Measurements from ENCODE around the gene TARP.
"Not testable (repeated sequence)": the region's sequence is repeated elsewhere in the genome, so short reads cannot be mapped to it uniquely, and the experiment has no call there.

TARP gene

DNA sequence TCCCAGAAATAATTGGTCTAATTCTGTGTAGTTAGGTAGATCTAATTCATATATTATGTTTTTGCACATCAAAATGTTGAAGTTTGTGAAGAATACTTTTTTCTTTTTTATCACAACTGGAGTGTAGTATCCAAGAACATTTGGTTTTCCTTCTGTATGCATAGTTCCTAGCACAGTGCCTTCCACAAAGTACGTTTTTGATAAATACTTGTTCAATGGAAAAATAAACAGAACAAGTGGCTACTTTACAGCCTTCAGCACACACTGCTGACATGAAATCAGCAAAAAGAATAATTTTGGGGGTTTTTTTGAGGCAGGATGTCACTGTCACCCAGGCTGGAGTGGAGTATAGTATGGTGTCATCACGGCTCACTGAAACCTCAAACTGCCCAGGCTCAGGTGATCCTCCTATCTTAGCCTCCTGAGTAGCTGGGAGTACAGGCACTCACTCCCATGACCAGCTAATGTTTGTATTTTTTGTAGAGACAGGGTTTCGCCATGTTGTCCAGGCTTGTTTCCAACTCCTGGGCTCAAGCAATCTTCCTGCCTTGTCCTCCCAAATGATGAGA, 27.9 kb downstream of the TARP start:
- no peaks in the 10 kb centered on the region for H3K9me3 ChIP-seq (ENCODE audit: control insufficient read depth, low read length)
- no peak overlapping the region for H3K27ac ChIP-seq
- no peak overlapping the region for H2AFZ ChIP-seq
- H3K4me1 ChIP-seq = no peaks in the 10 kb centered on the region
- no peak overlapping the region for H3K4me2 ChIP-seq (ENCODE audit: low read length)
- no peaks in the 10 kb centered on the region for H3K27me3 ChIP-seq (ENCODE audit: control insufficient read depth, insufficient read depth, low read length)
- TF ChIP-seq, protein P1, sequence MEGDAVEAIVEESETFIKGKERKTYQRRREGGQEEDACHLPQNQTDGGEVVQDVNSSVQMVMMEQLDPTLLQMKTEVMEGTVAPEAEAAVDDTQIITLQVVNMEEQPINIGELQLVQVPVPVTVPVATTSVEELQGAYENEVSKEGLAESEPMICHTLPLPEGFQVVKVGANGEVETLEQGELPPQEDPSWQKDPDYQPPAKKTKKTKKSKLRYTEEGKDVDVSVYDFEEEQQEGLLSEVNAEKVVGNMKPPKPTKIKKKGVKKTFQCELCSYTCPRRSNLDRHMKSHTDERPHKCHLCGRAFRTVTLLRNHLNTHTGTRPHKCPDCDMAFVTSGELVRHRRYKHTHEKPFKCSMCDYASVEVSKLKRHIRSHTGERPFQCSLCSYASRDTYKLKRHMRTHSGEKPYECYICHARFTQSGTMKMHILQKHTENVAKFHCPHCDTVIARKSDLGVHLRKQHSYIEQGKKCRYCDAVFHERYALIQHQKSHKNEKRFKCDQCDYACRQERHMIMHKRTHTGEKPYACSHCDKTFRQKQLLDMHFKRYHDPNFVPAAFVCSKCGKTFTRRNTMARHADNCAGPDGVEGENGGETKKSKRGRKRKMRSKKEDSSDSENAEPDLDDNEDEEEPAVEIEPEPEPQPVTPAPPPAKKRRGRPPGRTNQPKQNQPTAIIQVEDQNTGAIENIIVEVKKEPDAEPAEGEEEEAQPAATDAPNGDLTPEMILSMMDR (IDR thresholded peaks at IDR 0.05) = no peak
- H3K4me3 ChIP-seq (ENCODE audit: low read depth, low read length) = no peak overlapping the region
- no peaks in the 10 kb centered on the region for H3K79me2 ChIP-seq
- no peaks in the 10 kb centered on the region for H3K36me3 ChIP-seq (ENCODE audit: control insufficient read depth, insufficient read depth, low read length)
- H3K9ac ChIP-seq = no peak overlapping the region

DNA sequence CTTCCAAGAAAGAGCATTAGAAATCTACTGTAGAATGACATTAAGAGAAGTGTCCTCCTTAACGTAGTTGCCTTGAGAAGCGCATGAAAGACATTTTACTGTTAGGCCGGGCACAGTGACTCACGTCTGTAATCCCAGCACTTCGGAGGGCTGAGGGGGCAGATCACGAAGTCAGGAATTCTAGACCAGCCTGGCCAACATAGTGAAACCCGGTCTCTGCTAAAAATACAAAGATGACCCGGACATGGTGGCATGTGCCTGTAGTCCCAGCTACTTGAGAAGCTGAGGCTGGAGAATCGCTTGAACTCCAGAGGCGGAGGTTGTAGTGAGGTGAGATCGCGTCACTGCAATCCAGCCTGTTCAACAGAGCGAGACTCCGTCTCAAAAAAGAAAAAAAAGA, 28.9 kb downstream of the TARP start:
- H3K4me3 ChIP-seq (ENCODE audit: low read depth, low read length) = no peak overlapping the region
- no peak overlapping the region for H3K27ac ChIP-seq
- no peaks in the 10 kb centered on the region for H3K79me2 ChIP-seq
- H3K36me3 ChIP-seq (ENCODE audit: control insufficient read depth, insufficient read depth, low read length) = no peaks in the 10 kb centered on the region
- no peak overlapping the region for H3K9ac ChIP-seq
- TF ChIP-seq, protein P1 (IDR thresholded peaks at IDR 0.05) = no peak
- no peaks in the 10 kb centered on the region for H3K9me3 ChIP-seq (ENCODE audit: control insufficient read depth, low read length)
- no peak overlapping the region for H3K4me2 ChIP-seq (ENCODE audit: low read length)
- H3K27me3 ChIP-seq (ENCODE audit: control insufficient read depth, insufficient read depth, low read length) = no peaks in the 10 kb centered on the region
- no peaks in the 10 kb centered on the region for H3K4me1 ChIP-seq
- no peak overlapping the region for H2AFZ ChIP-seq

DNA sequence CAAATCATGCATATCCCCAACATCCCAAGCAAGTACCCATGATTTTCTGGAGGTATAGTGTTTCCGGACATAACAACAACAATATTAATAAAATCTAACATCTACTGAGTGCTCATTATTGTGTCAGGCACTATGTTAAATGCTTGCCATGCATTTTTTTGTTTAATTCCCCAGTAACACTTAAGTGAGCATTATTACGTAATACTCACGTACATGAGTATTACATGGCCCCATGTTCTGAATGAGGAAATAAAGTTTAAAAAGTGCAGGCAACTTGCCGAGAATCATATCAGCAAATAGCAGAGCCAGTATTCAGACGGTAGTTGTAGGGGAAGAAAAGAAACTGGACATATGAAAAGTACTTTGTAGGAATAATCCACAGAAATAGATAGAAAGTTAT, 30.1 kb downstream of the TARP start:
- H2AFZ ChIP-seq; H3K4me2 ChIP-seq (ENCODE audit: low read length); H3K4me1 ChIP-seq; H3K36me3 ChIP-seq (ENCODE audit: control insufficient read depth, insufficient read depth, low read length); H3K79me2 ChIP-seq; H3K9ac ChIP-seq; H3K27ac ChIP-seq; H3K9me3 ChIP-seq (ENCODE audit: control insufficient read depth, low read length); H3K4me3 ChIP-seq (ENCODE audit: low read depth, low read length); H3K27me3 ChIP-seq (ENCODE audit: control insufficient read depth, insufficient read depth, low read length): not testable (repeated sequence)

DNA sequence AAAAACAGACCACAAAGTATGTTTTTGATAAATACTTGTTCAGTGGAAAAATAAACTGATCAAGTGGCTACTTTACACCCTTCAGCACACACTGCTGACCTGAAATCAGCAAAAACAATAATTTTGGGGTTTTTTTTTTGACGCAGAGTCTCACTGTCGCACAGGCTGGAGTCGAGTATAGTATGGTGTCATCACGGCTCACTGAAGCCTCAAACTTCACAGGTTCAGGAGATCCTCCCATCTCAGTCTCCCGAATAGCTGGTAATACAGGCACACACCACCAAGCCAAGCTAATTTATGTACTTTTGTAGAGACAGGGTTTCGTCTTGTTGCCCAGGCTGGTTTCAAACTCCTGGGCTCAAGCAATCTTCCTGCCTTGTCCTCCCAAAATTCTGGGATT, 30.6 kb downstream of the TARP start:
- Histone ChIP-seq H3K4me1 (no peaks in the 10 kb centered on the region), H3K27ac (no peak overlapping the region), H3K79me2 (no peaks in the 10 kb centered on the region), H3K4me2 (ENCODE audit: low read length) (no peak overlapping the region), H2AFZ (no peak overlapping the region), H3K27me3 (ENCODE audit: control insufficient read depth, insufficient read depth, low read length) (no peaks in the 10 kb centered on the region), H3K36me3 (ENCODE audit: control insufficient read depth, insufficient read depth, low read length) (no peaks in the 10 kb centered on the region), H3K9ac (no peak overlapping the region), H3K4me3 (ENCODE audit: low read depth, low read length) (no peak overlapping the region), H3K9me3 (ENCODE audit: control insufficient read depth, low read length) (no peaks in the 10 kb centered on the region)
- TF ChIP-seq, protein P1 (IDR thresholded peaks at IDR 0.05) = no peak

DNA sequence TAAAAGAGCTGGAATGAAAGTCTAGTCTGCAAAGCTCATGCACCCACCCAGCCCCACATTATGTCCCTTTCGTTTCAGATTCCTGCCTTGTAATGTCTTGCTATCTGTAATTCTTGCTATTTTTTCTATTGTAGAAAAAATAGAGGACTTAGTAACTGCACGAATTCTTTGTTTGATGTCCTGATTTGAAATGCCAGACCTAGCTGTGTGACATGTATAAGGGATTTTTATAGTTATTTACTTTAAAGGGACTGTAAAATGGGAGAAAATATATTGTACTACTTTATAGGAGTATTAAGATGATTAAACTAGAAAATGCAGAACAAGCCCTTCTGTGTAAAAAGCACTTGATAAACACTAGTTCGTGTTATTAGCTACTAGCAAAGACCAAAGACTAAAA, 32.4 kb downstream of the TARP start:
- H2AFZ ChIP-seq = no peak overlapping the region
- no peak overlapping the region for H3K4me3 ChIP-seq (ENCODE audit: low read depth, low read length)
- H3K79me2 ChIP-seq = no peaks in the 10 kb centered on the region
- no peak overlapping the region for H3K9ac ChIP-seq
- H3K27me3 ChIP-seq (ENCODE audit: control insufficient read depth, insufficient read depth, low read length) = no peaks in the 10 kb centered on the region
- H3K4me2 ChIP-seq (ENCODE audit: low read length) = no peak overlapping the region
- TF ChIP-seq, protein P1 (IDR thresholded peaks at IDR 0.05) = no peak
- no peaks in the 10 kb centered on the region for H3K4me1 ChIP-seq
- H3K36me3 ChIP-seq (ENCODE audit: control insufficient read depth, insufficient read depth, low read length) = no peaks in the 10 kb centered on the region
- no peak overlapping the region for H3K27ac ChIP-seq
- H3K9me3 ChIP-seq (ENCODE audit: control insufficient read depth, low read length) = no peaks in the 10 kb centered on the region

DNA sequence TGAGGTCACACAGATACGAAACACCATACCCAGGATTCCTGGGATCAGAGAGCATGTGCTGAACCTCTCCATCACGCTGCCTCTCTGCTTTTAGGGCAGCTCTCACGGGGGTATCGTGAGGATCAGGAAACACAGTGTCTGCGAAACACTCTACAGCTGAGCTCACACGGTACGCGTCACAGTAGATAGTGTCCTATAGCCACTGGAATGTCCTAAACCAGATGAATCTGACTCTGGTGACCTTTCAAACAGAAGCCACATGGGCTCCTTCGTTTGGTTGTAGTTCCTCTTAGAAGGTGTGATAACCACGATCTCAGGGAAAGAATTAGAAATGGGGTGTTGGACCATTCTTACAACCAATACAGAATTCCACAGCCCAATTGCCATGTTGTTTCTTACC, 34.3 kb downstream of the TARP start:
- not testable (repeated sequence) for H3K4me3 ChIP-seq (ENCODE audit: low read depth, low read length); H3K4me2 ChIP-seq (ENCODE audit: low read length); H3K9me3 ChIP-seq (ENCODE audit: control insufficient read depth, low read length); H3K36me3 ChIP-seq (ENCODE audit: control insufficient read depth, insufficient read depth, low read length); H3K27me3 ChIP-seq (ENCODE audit: control insufficient read depth, insufficient read depth, low read length); H3K9ac ChIP-seq; H3K27ac ChIP-seq; H3K79me2 ChIP-seq; H3K4me1 ChIP-seq; H2AFZ ChIP-seq
